GM23338 (cell line): ENCODE measurements around the gene TMEM59. TPM values are rescaled to one million over a fixed set of nuclear protein-coding genes. Genes with fewer than 3 reads are reported as not detected.

Source experiments
- ATAC-seq: fragments of 200-7000 bp; cut with Tn5 transposase; 3 replicates; pipeline ENCODE4 v1.9.1; 2020
- DNase-seq: peaks from one replicate; pipeline ENCODE4 v3.0.0-alpha.2; 2015; ENCODE audit warnings: low spot score
- H2AFZ ChIP-seq: fragments of 200-600 bp; sonication (generic); 2 replicates; pipeline ENCODE4 v1.8.0; 2016; ENCODE audit warnings: antibody characterized with exemption, mild to moderate bottlenecking, moderate library complexity
- H3F3A ChIP-seq: fragments of 200-600 bp; sonication (generic); replicated peaks from 2 replicates; pipeline ENCODE4 v1.8.0; 2017; ENCODE audit warnings: antibody characterized with exemption, mixed run types, low read depth
- H3K27ac ChIP-seq: fragments of 200-600 bp; sonication (generic); 2 replicates; pipeline ENCODE4 v1.6.1; 2016; ENCODE audit warnings: low read depth
- H3K27me3 ChIP-seq: fragments of 200-600 bp; sonication (generic); 2 replicates; pipeline ENCODE4 v1.8.0; 2016; ENCODE audit warnings: mild to moderate bottlenecking, mixed run types, moderate library complexity; ENCODE audit not compliant: insufficient read depth
- H3K36me3 ChIP-seq: fragments of 200-600 bp; sonication (generic); 2 replicates; pipeline ENCODE4 v1.8.0; 2016; ENCODE audit warnings: mild to moderate bottlenecking; ENCODE audit not compliant: insufficient read depth
- H3K4me1 ChIP-seq: fragments of 200-600 bp; sonication (generic); 2 replicates; pipeline ENCODE4 v1.8.0; 2016; ENCODE audit warnings: mild to moderate bottlenecking, moderate library complexity; ENCODE audit not compliant: insufficient read depth
- H3K4me2 ChIP-seq: fragments of 200-600 bp; sonication (generic); 2 replicates; pipeline ENCODE4 v1.7.1; 2017; ENCODE audit warnings: mixed run types
- H3K4me3 ChIP-seq: fragments of 200-600 bp; sonication (generic); 2 replicates; pipeline ENCODE4 v1.6.1; 2016; ENCODE audit warnings: mixed run types
- H3K79me2 ChIP-seq: fragments of 200-600 bp; sonication (generic); replicated peaks from 2 replicates; pipeline ENCODE4 v1.8.0; 2017; ENCODE audit warnings: mild to moderate bottlenecking; ENCODE audit not compliant: insufficient read depth
- H3K9me2 ChIP-seq: fragments of 200-600 bp; sonication (generic); 2 replicates; pipeline ENCODE4 v1.8.0; 2017; ENCODE audit not compliant: insufficient read depth
- H4K20me1 ChIP-seq: fragments of 200-600 bp; sonication (generic); replicated peaks from 2 replicates; pipeline ENCODE4 v1.8.0; 2017; ENCODE audit warnings: mild to moderate bottlenecking; ENCODE audit not compliant: insufficient read depth
- H3K27ac Mint-ChIP-seq: 2 replicates; pipeline ENCODE4 v1.8.0; 2020; ENCODE audit warnings: inconsistent platforms, mild to moderate bottlenecking, moderate library complexity, mixed read lengths
- H3K27me3 Mint-ChIP-seq: 3 replicates; pipeline ENCODE4 v1.8.0; 2022; ENCODE audit warnings: low read depth, mild to moderate bottlenecking, moderate library complexity, mixed read lengths, inconsistent platforms; ENCODE audit not compliant: insufficient read depth, poor library complexity
- H3K36me3 Mint-ChIP-seq: 3 replicates; pipeline ENCODE4 v1.8.0; 2021; ENCODE audit warnings: low read depth, mild to moderate bottlenecking, inconsistent platforms, moderate library complexity, mixed read lengths
- H3K4me1 Mint-ChIP-seq: 3 replicates; pipeline ENCODE4 v1.8.0; 2020; ENCODE audit warnings: mild to moderate bottlenecking, inconsistent platforms, mixed read lengths
- H3K4me3 Mint-ChIP-seq: 3 replicates; pipeline ENCODE4 v1.8.0; 2021; ENCODE audit warnings: moderate library complexity, mild to moderate bottlenecking, inconsistent platforms, mixed read lengths
- H3K9me3 Mint-ChIP-seq: 3 replicates; pipeline ENCODE4 v1.8.0; 2020; ENCODE audit warnings: moderate library complexity, mild to moderate bottlenecking, inconsistent platforms, mixed read lengths
- EZH2 ChIP-seq: fragments of 200-600 bp; sonication (generic); IDR thresholded peaks from one replicate; pipeline ENCODE4 v1.8.0; 2017; ENCODE audit warnings: antibody characterized with exemption, mild to moderate bottlenecking, low read depth; ENCODE audit not compliant: unreplicated experiment
- EZH2phosphoT487 ChIP-seq: fragments of 200-600 bp; sonication (generic); IDR thresholded peaks from one replicate; pipeline ENCODE4 v1.8.1; 2018; ENCODE audit warnings: antibody characterized with exemption; ENCODE audit not compliant: unreplicated experiment
- JUNB ChIP-seq: IDR thresholded peaks from one replicate; pipeline ENCODE4 v1.6.1; 2016; ENCODE audit warnings: antibody characterized with exemption; ENCODE audit not compliant: unreplicated experiment
- POLR2AphosphoS5 ChIP-seq: IDR thresholded peaks from 2 replicates; pipeline ENCODE4 v1.6.1; 2016; ENCODE audit warnings: antibody characterized with exemption, low read depth
- STAT1 ChIP-seq: IDR thresholded peaks from one replicate; pipeline ENCODE4 v1.6.1; 2016; ENCODE audit warnings: antibody characterized with exemption; ENCODE audit not compliant: unreplicated experiment
- ZNF331 ChIP-seq: fragments of 250-450 bp; sonication (Bioruptor Pico); IDR thresholded peaks from 2 replicates; pipeline ENCODE4 v1.5.0; 2020; ENCODE audit warnings: low read depth, mild to moderate bottlenecking, moderate library complexity
- polyA plus RNA-seq: library from polyadenylated mRNA; unstranded; fragments of >200 nt; fragmentation: Nextera tagmentation; extraction: Ambion mirVana; gene quantifications from 2 replicates; pipeline ENCODE4 v1.2.1, GENCODE V29; 2016
- total RNA-seq: library from RNA; depleted of rRNA; stranded (reverse); fragments of >200 nt; shearing (Covaris generic); gene quantifications from 2 replicates; pipeline ENCODE4 v1.2.3, GENCODE V29; 2014
- TF ChIP-seq, protein P1 (sequence below): fragments of 250-450 bp; sonication (Bioruptor Pico); IDR thresholded peaks from 2 replicates; pipeline ENCODE4 v1.5.0; 2020; ENCODE audit warnings: mild to moderate bottlenecking, moderate library complexity
- TF ChIP-seq, protein P2 (sequence below), 2 experiments: fragments of 200-600 bp in 1 of 2; sonication (generic) in 1 of 2; conservative IDR thresholded peaks; 2 replicates each; pipeline versions ENCODE4 v1.5.1 to v1.6.1; 2016 to 2017; ENCODE audit warnings: antibody characterized with exemption in 2 of 2, low read depth in 2 of 2, mild to moderate bottlenecking in 2 of 2, moderate library complexity in 1 of 2
- TF ChIP-seq, protein P3 (sequence below): IDR thresholded peaks from 2 replicates; pipeline ENCODE4 v1.6.1; 2016; ENCODE audit warnings: antibody characterized with exemption
- TF ChIP-seq, protein P4 (sequence below): IDR thresholded peaks from one replicate; pipeline ENCODE4 v1.6.1; 2018; ENCODE audit warnings: antibody characterized with exemption; ENCODE audit not compliant: unreplicated experiment

Gene TMEM59
- total and polyA plus RNA-seq, 2 experiments from 2014 or later: 81.9 to 132 TPM

DNA sequence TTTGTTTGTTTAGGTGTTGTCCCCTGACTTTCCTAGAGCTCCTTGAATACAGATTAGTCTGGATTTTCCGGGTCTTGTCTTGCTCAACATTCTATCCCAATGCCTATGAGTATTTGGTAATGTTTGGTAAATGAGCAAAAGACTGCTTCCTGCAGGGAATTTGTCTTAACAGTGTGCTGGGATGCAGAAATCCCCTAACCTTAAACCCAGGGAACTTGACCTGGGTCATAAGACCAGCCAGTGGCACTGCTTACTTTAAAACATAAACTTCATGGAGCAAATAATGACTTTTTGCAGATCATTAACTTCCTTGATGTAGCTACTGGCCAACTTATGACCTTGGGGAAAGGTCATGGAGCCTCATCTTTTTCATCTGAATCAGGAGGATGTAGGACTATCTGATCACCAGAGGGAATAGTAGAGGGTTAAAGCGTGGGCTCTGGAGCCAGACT lies 27.6 kb upstream of the TMEM59 start (continued):
- TF ChIP-seq, protein P1, sequence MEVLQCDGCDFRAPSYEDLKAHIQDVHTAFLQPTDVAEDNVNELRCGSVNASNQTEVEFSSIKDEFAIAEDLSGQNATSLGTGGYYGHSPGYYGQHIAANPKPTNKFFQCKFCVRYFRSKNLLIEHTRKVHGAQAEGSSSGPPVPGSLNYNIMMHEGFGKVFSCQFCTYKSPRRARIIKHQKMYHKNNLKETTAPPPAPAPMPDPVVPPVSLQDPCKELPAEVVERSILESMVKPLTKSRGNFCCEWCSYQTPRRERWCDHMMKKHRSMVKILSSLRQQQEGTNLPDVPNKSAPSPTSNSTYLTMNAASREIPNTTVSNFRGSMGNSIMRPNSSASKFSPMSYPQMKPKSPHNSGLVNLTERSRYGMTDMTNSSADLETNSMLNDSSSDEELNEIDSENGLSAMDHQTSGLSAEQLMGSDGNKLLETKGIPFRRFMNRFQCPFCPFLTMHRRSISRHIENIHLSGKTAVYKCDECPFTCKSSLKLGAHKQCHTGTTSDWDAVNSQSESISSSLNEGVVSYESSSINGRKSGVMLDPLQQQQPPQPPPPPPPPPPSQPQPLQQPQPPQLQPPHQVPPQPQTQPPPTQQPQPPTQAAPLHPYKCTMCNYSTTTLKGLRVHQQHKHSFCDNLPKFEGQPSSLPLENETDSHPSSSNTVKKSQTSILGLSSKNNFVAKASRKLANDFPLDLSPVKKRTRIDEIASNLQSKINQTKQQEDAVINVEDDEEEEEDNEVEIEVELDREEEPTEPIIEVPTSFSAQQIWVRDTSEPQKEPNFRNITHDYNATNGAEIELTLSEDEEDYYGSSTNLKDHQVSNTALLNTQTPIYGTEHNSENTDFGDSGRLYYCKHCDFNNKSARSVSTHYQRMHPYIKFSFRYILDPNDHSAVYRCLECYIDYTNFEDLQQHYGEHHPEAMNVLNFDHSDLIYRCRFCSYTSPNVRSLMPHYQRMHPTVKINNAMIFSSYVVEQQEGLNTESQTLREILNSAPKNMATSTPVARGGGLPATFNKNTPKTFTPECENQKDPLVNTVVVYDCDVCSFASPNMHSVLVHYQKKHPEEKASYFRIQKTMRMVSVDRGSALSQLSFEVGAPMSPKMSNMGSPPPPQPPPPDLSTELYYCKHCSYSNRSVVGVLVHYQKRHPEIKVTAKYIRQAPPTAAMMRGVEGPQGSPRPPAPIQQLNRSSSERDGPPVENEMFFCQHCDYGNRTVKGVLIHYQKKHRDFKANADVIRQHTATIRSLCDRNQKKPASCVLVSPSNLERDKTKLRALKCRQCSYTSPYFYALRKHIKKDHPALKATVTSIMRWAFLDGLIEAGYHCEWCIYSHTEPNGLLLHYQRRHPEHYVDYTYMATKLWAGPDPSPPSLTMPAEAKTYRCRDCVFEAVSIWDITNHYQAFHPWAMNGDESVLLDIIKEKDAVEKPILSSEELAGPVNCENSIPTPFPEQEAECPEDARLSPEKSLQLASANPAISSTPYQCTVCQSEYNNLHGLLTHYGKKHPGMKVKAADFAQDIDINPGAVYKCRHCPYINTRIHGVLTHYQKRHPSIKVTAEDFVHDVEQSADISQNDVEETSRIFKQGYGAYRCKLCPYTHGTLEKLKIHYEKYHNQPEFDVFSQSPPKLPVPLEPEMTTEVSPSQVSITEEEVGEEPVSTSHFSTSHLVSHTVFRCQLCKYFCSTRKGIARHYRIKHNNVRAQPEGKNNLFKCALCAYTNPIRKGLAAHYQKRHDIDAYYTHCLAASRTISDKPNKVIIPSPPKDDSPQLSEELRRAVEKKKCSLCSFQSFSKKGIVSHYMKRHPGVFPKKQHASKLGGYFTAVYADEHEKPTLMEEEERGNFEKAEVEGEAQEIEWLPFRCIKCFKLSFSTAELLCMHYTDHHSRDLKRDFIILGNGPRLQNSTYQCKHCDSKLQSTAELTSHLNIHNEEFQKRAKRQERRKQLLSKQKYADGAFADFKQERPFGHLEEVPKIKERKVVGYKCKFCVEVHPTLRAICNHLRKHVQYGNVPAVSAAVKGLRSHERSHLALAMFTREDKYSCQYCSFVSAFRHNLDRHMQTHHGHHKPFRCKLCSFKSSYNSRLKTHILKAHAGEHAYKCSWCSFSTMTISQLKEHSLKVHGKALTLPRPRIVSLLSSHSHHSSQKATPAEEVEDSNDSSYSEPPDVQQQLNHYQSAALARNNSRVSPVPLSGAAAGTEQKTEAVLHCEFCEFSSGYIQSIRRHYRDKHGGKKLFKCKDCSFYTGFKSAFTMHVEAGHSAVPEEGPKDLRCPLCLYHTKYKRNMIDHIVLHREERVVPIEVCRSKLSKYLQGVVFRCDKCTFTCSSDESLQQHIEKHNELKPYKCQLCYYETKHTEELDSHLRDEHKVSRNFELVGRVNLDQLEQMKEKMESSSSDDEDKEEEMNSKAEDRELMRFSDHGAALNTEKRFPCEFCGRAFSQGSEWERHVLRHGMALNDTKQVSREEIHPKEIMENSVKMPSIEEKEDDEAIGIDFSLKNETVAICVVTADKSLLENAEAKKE: no peak
- TF ChIP-seq JUNB (no peak), POLR2AphosphoS5 (no peak), ZNF331 (CRISPR knock-in tag) (no peak), EZH2 (no peak)
- TF ChIP-seq, protein P2, sequence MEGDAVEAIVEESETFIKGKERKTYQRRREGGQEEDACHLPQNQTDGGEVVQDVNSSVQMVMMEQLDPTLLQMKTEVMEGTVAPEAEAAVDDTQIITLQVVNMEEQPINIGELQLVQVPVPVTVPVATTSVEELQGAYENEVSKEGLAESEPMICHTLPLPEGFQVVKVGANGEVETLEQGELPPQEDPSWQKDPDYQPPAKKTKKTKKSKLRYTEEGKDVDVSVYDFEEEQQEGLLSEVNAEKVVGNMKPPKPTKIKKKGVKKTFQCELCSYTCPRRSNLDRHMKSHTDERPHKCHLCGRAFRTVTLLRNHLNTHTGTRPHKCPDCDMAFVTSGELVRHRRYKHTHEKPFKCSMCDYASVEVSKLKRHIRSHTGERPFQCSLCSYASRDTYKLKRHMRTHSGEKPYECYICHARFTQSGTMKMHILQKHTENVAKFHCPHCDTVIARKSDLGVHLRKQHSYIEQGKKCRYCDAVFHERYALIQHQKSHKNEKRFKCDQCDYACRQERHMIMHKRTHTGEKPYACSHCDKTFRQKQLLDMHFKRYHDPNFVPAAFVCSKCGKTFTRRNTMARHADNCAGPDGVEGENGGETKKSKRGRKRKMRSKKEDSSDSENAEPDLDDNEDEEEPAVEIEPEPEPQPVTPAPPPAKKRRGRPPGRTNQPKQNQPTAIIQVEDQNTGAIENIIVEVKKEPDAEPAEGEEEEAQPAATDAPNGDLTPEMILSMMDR (conservative IDR thresholded peaks at IDR 0.05; ENCODE audit: low read depth in 2 of 2): no peak

DNA sequence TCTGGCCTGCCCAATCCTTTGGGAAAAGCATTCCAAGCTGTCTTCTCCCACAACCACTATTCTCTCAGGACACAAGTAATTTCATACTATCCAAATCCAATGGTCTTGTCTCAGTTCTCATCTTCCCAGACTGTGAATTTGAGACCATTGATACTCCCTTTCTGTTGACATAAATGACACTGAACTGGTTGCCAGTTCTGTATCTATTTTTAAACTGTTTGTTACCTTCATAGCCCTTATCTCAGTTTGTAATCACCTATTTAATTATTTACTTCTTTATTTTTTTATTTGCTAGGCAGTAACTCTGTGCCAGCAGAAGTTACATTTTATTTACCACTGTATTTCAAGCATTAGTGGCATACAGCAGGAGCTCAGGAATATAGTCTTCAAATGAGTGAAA lies 24.4 kb upstream of the TMEM59 start:
- Histone ChIP-seq H3F3A (no peaks in the 10 kb centered on the region), H4K20me1 (no peaks in the 10 kb centered on the region; the same call in 1 of the 2 replicates), H3K4me2 (no peak overlapping the region), H2AFZ (no peak overlapping the region), H3K27ac (no peak overlapping the region), H3K9me2 (no peaks in the 10 kb centered on the region), H3K36me3 (no peaks in the 10 kb centered on the region), H3K79me2 (no peaks in the 10 kb centered on the region), H3K4me1 (no peaks in the 10 kb centered on the region), H3K4me3 (no peak overlapping the region), H3K27me3 (no peaks in the 10 kb centered on the region)
- ATAC-seq (no peak), DNase-seq (no peak)
- H3K27me3 Mint-ChIP-seq: no peaks in the 10 kb centered on the region
- H3K4me3 Mint-ChIP-seq: no peak overlapping the region
- no peaks in the 10 kb centered on the region for H3K9me3 Mint-ChIP-seq
- no peaks in the 10 kb centered on the region for H3K36me3 Mint-ChIP-seq
- no peak overlapping the region for H3K27ac Mint-ChIP-seq
- H3K4me1 Mint-ChIP-seq: peaks cover 3% of the 10 kb centered on the region; the same call in 2 of the 3 replicates
- TF ChIP-seq ZNF331 (CRISPR knock-in tag): no peak
- no peak for TF ChIP-seq STAT1
- TF ChIP-seq, protein P3, sequence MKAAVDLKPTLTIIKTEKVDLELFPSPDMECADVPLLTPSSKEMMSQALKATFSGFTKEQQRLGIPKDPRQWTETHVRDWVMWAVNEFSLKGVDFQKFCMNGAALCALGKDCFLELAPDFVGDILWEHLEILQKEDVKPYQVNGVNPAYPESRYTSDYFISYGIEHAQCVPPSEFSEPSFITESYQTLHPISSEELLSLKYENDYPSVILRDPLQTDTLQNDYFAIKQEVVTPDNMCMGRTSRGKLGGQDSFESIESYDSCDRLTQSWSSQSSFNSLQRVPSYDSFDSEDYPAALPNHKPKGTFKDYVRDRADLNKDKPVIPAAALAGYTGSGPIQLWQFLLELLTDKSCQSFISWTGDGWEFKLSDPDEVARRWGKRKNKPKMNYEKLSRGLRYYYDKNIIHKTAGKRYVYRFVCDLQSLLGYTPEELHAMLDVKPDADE: no peak
- TF ChIP-seq EZH2phosphoT487: no peak
- TF ChIP-seq, protein P4, sequence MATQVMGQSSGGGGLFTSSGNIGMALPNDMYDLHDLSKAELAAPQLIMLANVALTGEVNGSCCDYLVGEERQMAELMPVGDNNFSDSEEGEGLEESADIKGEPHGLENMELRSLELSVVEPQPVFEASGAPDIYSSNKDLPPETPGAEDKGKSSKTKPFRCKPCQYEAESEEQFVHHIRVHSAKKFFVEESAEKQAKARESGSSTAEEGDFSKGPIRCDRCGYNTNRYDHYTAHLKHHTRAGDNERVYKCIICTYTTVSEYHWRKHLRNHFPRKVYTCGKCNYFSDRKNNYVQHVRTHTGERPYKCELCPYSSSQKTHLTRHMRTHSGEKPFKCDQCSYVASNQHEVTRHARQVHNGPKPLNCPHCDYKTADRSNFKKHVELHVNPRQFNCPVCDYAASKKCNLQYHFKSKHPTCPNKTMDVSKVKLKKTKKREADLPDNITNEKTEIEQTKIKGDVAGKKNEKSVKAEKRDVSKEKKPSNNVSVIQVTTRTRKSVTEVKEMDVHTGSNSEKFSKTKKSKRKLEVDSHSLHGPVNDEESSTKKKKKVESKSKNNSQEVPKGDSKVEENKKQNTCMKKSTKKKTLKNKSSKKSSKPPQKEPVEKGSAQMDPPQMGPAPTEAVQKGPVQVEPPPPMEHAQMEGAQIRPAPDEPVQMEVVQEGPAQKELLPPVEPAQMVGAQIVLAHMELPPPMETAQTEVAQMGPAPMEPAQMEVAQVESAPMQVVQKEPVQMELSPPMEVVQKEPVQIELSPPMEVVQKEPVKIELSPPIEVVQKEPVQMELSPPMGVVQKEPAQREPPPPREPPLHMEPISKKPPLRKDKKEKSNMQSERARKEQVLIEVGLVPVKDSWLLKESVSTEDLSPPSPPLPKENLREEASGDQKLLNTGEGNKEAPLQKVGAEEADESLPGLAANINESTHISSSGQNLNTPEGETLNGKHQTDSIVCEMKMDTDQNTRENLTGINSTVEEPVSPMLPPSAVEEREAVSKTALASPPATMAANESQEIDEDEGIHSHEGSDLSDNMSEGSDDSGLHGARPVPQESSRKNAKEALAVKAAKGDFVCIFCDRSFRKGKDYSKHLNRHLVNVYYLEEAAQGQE: no peak
- TF ChIP-seq JUNB: no peak
